NCI-H82 (cell line): ENCODE measurements around the gene KIRREL3.

Experiments
- DNase-seq: peaks from one replicate; lab custom pipeline; 2025; lab: John Stamatoyannopoulos, UW

Gene KIRREL3

DNA sequence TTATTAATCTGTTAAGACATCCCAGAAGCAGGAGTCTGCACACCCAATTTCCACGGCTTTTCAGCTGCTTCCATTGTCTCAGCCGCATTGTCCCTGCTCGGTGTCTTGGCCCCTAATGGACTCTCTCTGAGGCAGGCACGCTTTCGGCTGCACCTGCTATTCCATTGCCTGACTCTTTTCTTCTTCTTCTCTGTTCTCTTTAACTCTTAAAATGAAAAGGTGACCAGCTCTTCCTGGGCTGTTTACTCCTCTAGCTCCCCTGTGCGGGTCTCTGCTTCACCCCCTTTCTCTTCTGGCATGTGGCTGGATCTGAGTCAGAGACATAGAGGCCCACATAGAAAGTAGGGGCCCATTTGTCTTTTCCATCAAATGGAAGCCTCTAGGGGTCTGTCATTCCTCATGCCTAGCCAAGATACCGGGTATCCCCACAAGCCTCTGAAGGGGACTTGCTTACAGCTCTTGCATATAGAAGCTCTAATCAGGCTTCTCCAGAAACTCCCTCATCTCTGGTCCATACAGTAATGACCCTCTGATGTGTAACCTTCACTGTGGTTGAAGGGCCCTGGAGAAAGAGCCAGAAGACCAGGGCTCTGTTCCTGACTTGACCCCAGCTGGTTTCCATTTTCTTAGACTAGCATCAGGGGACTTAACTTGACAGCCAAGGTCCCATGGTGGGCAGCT, 401.2 kb downstream of the KIRREL3 start:
- no peak for DNase-seq

DNA sequence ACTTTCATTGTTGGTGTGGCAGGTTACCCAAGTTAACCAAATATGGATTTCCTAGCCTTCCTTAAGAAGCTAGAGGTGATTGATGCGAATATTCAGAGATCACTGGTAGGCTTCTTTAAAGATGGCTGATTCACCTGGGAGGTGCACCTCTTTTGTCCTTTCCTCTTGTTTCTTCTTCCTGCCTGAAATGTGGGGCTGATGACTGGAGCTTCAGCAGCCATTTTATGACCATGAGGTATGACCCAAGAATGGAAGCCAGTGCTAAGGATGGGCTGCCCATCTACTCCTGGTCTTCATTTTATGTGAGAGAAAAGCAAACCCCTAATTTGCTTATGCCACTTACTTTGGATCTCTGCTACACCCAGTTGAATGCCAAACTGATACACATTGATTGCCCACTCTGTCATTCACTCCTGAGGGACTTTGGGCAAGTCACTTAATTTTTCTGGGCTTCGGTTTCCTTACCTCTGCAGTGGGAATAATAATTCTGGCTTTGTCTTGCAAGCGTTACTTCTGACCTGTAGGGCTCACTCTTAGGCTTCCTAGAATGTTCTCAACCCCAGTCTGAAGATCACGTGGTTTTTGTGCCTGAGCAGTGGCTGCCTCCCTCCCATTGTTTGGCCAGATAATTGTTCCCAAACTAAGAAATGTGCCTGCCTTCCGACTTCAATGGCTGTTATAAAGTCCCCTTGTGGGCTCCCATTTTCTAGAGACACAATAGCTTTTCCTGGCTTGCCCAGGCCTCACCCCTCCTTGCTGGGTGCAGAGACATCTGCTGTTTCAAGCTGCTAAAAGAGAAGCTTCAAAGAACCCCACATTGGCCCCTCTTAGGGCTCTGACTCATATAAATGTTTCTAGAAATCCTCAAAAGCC, 402.0 kb downstream of the KIRREL3 start:
- DNase-seq, result no peak

DNA sequence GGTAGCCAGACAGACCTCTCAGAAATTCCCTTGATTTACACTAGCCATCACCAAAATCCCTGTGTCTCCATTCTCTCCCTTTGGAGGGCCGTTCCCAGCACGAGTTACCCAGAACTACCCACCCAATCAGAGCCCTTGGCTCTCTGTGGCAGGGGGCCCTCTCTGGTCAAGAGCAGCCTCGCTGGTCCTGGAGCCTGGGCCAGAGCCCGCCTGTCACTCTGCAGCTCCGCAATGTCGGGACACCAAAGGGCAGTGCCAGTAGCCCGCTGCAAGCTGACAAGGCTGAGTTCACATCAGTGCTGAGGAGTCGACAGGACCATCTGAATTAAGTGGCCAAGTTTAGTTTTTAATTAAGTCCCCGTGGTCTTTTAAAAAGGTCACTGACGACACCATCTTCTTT, 403.5 kb downstream of the KIRREL3 start:
- DNase-seq, result no peak

DNA sequence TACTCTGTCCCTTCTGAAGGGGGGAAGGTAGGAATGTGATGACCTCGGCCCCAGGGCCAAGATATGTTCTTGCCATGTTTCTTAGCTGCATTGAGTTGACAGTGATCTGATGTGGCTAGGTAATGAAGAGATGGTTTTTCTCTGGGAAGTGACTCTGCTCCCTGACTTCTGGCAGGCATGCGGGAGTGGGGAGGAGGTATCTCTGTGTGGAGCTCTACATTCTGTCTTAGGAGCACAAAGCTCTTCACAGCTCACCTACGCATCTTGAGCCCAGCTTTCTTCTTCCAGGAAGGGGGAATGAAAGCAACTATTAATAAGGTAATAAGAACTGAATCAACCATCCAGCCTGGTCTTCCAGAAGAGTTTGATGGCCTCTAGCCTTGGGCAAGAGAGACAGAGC, 404.1 kb downstream of the KIRREL3 start:
- DNase-seq, result no peak

DNA sequence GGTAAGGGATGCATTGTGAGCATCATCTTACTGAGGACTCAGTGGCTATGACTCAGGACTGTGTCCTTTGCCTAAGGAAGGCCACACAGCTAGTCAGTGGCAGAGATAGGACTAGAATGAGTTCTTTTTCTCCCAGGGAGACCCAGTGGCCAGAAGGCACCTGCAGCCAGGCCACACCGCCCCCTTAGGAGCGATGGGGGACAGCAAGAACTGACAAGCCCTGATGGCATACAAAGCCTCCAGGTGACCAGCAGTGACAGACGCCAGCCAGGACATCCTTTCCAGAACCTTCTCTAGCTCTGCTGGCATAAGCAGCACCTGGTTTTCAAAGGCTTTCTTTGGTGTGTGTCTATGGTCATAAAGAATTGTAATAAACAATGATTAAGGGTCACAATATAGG, 405.0 kb downstream of the KIRREL3 start:
- DNase-seq, result no peak

DNA sequence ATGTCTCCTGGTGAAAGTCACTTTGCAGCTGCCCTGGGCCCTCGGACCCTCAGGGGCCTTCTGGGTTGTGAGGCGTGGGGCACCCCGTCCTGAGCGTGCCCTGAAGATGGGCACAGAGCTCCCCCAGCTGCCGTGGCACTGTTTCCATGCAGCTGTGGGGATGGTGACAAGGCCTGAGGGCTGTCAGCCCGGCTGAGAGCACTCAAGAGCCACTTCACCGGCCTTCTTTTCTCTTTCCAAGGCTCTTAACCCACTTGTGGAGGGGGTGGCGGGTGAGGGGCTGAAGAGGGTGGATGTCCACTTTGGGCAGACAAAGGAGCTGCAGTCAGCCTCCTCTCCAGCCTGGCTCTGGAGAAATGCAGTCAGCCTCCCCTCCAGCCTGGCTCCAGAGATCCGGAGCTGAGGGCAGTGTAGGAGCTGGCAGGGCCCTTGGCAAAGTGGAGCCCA, 405.6 kb downstream of the KIRREL3 start:
- no peak for DNase-seq

DNA sequence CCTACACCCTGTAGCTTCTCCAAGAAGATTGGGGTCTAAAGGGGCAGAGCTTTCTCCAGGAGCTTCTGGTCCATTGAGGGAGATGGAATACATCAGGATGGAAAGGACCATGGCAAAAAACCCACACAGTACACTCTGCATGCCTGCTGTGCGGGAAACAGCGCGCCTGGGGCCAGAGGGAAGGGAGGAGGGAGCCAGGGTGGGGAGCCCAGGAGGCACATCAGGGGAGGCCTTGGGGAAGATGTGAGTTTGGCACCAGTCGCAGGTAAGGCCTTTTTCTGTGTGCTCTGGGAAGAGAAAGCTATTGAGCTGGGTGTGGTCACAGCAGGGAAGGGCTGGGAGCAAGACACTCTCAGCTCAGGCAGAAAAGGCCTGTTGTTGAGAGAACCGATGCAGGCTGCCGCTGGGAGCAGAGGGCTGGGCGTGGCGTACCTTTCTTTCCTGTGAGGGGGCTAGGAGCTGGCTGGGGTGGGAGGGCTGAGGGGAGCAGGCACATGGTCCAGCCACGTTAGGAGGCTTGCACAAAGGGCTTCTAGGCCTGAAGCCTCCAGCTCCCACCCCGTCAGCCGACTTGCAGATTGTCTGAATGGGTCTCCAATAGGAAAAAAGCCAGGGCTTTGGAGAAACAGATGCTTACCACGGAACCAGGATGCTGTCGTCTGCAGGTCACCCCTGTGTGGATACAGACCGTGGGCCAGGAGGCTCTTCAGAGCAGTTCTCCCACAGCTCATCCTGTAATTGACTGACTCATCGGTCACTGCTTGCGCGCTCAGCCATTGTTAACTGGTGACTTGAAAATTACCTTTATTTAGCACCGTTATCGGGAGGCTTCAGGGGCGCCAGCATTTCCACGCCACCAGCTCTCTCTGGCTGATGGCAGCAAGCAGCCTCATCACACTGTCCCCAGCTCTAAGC, 407.8 kb downstream of the KIRREL3 start:
- no peak for DNase-seq

DNA sequence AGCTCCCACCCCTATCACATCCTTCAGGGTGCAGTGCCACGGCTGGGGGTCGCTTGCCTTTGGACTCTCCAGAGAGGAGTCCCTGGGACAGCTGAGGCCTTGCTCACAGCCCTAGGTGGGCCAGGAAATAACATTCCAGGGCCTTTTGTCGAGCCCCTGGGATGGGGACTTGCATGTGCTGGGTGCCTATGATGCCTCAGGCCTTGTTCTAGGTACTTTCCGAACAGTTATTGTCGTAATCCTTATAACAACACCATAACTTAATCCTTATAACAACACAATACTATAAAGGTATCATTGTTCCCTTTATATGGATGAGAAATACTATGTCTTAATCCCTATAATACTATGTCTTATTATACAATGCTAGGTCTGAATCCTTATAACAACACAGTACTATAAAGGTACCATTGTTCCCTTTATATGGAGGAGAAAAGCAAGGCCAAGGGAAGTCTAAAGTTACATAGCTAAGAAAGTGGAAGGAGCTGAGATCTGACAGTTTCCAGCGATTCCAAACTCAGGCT, 408.5 kb downstream of the KIRREL3 start:
- DNase-seq, result no peak

DNA sequence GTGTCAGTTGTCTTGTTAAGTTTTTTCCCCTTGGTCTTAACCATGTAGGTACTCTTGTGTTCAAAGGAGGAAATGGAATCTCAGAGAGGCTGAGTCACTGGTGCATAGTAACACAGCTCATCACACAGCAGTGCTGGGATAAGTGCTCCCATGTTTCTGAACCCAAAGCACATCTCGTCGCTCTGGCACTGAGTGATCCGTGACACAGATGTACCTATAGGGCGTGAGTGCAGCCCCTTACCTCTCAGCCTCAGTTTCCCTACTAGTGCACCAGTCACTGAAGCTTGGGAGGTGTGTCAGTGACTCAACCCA, 411.1 kb downstream of the KIRREL3 start:
- no peak for DNase-seq

DNA sequence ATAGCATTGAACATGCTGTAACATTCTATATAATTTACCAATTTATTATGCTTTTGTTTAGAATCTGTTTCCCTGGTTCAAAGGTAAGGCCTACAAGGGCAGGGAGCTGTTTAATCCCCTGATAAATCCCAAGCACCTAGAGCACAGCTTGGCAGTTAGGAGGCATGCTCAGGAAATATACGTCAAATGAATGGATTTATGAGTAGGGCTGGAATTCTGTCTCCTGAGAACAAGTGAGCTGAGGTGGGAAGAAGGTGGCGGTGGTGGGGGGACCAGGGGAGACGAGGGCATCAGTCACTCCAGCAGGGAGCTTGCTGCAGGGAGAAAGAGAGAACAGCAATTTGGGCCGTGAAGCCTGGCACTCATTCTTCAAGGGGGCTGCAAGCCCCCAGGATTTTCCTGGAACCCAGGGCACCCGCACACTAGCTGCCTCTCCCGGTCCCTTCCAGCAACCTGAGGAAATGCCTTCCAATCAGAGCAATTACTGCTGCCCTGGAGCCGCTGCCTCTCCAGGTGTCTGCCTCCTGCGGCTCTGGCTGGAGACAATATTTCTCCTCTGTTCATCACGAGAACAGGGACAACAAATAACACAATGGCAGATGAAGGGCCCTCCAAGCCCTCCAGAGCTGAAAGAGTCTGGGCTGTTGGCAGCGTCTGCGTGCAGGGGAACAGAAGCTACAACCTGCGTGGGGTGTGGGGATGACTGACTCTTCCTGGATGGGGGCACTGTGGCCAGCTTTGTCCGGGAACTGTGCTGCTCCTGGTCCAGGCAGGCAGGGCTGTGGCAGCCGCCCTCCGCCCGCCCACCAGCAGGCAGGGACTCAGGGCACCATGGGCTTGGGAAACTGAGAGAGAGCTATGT, 411.7 kb downstream of the KIRREL3 start:
- DNase-seq, result peak; percentile 43

DNA sequence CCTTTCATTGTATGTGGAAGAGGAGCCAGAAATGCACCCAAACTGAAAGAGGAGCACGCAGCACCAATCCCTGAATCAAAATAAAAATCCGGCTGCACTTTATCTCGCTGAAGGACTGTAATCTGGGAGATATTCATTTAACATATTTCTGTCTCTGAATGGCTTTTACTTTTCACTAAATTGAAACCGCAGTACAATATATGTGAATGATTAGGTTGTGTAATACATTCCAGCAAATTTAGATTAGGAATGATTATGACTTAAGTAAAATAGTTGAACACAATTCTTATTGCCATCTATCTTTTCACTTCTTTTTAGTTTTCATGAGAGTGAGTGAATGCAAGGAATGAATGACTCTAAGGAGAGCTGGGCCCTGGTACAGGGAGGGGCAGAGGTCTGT, 413.0 kb downstream of the KIRREL3 start:
- no peak for DNase-seq

DNA sequence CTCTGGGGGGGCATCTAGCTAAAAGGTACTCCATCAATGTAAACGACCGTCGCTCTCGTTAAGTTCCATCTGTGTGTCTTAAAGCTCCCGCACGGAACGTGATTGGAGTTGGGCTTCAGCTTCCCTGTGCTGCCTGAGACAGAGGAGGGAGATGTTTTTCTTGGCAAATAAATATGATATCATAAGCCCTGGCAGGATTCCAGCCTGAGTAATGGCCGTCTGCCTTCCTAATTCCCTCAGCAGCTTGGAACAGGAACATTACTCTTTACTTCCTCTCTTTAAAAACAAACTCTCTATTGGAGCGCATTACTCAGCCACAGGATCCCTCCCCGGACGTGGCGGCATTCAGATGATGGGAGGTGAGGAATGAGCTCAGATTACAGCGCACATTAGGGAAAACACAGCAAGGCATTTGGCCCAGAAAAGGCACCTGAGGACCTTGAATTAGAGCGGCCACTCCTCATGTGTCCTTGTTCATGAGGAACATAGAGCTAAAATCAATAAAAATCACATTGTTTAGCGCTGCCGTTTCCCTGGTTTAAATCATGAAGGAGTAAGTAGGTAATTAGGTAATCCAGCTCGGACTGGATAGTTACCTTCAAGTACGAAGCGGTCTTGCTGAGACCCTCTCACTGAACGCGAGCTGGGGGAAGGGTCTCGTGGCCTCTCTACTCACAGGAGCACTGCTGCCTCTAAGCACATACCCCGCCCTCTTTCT, 414.6 kb downstream of the KIRREL3 start:
- peak; percentile 66 for DNase-seq

DNA sequence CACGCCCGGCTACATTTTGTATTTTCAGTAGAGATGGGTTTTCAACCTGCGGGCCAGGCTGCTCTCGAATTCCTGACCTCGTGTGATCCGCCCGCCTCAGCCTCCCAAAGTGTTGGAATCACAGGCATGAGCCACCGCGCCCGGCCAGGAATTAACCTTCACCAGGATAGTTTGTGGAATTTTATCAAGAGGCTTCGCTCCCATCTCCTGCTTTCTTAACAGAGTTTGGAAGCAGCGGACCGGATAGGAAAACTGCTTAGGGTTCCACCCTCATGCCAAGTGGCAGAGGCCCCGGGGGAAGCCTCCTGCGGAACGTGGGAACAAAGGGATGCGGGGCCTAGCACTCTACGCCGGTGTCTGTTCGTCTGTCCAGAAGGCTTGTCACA, 415.2 kb downstream of the KIRREL3 start:
- DNase-seq, result no peak

DNA sequence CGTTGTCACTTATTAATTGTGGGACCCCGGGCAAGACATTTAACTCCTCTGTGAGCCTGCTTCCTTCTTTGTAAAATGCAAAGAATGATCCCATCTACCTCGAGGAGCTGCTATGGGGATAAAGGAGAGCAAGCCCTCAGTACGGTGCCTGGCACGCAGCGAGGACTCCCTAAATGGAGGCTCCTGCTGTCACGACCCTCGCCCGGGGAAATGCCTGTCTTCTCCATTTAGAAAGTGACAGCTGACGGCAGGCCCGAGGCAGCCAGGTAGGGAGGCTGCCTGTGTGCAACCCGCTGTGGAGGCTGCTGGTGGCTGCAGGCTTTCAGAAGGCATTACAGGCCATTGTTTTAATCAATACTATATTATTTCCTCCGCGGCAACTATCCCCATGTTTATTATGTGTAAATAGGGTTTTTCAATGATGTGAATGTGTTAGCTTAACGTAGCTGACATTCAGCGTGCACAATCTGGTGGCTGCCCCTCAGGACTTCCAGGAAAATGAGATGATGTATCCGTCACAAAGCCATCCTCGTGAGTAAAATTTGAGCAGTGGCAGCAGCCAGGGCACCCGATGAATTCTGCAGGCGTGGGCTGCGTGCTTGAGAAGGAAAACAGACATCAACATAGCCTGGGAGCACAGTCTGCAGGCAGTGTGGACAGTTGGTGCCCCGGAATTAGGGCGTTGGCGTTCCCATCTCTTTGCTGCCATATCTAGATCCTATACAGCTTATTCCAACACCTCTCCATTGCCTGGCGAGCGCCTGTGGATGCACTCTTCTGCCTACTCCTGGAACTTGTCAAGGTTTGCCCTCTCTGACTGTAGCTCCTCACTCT, 416.8 kb downstream of the KIRREL3 start:
- DNase-seq, result no peak

DNA sequence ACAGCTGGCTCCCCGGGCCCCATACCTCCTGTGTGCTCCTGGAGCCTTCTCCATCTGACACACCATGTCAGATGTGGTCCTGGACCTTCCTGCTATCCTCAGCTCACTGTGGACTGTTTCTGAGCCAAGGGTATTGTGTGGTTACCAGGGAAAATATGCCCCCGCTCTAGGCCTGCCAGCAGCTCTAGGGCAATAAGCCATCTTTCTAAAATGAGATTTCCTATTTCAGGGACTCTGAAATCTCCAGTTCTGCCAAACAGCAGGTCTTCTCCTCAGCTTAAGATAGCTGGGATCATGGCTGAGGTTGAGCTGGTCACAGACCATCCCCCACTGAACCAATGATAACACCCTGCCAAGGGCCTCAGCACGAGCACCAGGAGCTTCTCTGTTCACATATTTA, 417.5 kb downstream of the KIRREL3 start:
- DNase-seq, result no peak

DNA sequence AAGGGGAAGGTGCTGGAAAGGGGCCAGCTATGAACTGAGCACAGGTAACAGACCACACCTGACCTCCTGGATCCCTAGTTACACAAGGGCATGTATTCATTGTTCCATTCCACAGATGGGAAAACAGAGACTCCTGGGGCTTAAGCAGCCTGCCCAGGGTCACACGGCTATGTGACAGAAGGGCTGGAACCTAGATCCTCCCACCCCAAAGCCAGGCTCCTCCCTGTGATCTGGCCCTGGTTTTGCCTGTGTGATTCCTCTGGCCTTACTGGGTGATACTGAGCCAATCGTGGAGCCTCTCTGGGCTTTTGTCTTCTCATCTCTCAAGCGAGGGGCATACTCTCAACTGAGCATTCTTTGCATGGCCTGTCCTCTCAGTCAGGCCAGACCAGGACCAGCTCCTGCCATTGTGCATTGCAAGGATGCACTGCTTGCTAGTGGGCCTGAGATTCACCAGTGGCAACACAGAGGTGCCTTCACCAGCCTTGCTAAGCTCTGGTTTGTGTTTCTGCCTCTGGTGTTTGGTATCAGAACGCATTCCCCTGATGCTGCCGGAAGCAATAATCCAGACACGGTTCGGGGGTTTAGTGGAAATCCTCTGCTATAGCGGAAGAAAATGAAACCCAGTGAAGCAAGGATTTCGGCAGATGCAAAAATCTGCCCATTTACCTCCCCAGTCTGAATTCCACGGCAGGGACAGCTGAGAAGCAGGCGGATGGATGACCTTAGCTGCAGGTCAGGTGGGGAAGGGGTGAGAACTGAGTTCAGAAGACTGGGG, 418.5 kb downstream of the KIRREL3 start:
- peak; percentile 63 for DNase-seq

DNA sequence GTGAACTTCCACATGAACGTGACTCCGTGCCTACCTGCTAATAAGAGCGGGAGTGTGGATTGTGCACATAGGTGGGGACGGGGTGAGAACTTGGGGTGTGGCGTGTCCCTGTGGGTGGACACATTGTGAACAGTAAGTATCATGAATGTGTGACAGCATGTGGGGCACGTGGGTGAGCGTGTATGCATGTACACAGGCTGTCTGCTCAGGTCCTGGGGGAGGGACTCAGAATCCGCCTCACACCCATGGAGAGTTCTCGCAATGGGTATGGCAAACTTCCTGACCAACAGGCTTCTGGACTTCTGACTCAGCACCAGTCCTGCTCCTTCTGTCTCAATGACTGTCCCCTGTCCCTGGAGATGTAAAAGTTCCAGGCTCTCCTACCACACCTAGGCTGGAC, 422.1 kb downstream of the KIRREL3 start:
- no peak for DNase-seq

DNA sequence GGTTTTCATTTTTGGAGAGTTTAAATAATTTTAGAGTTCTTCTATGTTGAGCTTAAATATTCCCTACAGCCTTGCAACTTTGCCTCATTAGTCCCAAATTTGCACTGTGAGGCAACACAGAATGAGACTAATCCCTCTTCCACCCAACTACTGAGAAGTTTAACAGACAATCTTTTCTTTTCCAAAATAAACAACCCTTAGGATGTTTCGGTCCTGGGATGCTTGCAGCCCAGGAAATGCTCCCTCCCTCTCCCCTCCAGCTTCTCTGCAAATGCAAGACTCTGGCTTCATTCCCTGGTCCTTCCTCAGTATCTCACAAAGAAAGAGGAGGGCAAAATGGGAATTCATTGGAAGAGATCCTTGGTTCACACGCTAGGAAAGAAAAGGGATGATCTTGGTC, 422.5 kb downstream of the KIRREL3 start:
- no peak for DNase-seq

DNA sequence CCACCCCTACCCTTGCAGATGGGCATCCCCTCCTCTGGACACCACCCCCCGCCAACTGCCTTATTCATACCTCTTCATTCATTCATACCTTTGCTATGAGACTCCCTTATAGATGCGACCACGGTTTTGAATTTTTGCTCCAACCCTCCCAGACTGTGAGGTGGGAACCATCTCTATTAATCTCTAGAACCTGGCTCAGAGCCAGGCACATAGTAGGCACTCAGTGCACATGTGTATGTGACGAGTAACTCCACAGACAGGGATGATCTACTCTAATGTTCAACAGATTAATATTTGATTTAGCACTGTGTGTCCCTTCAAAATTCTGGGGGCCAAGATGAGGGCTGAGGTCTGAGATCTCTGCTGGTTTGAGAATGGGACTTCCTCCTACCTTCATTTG, 424.7 kb downstream of the KIRREL3 start:
- no peak for DNase-seq
